ENCODE data around the gene C10orf90. TPM values are rescaled to one million over a fixed set of nuclear protein-coding genes. Genes with fewer than 3 reads are reported as not detected.
A peak's percentile ranks its signal among the peaks of the same experiment; 100 is the strongest.

Gene C10orf90
- total RNA-seq, 1 experiment from 2014 or later = 0.18 TPM

DNA sequence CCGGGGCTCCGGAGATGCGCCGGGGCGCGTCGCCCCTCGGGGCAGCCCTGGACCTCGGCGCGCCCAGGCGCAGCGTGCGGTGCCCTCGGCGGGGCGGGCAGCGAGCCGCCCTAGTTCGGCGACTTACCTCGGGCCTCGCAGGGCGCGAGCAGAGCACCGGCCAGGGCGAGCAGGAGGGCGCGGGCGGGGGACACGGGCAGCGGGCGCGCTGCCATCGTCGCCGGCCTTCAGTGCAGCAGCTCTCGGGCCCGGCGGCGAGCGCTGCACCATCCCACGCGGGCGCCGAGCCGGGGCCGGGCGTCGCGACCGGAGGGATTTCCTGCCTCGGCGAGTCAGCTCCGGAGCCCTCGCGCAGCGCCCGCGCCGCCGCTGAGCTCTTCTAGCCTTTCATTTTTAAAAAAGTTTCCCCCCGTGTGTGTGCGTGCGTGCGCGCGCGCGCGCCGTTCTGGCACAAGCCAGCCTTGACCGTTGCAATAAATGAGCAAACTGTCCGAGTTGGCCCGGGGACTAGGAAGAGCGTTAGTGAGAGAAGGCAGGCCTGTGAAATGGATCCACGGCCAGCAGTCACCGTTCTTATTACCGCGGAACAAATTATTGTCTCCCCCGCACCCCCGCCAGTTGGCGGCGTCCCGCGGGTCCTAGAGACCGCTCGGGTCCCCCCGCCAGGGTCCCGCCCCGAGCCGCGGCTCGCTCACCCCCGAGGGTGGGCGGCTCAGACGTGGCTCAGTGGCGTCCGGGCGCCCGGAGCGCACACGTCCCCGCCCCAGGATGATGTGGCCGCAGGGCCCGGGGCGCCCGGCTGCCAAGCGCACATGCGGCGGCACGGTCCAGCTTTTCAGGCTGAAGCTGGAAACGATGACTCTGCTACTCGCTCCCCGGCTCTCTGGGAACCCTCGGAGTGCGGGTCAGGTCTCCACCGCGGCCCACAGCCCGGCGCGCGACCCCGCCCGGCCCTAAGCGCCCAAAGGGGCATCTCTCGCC is 282.3 kb downstream of the C10orf90 start, which contains the start of gene ADAM12:
ADAM12 (minus strand) TSS at position 547 of the 981 bp plus-strand sequence; CDS start at position 215, 332 bp downstream.
- peak; percentile 38 for ATAC-seq
- no TSS peak for BruUV-seq (replicated peaks)
- H3K4me3 ChIP-seq (ENCODE audit: low read length) = peak within 1 kb of the TSS; percentile 73
- intact Hi-C loops (cut with micrococcal nuclease) = loop anchor here (1.0 to 10.0 kb wide), 6 partner anchors 86 to 521 kb away; no protein-coding TSS in a partner anchor
- H2AFZ ChIP-seq (ENCODE audit: low read length) = peak within 1 kb of the TSS; percentile 90
- ChIA-PET POLR2A (ENCODE audit: unreplicated experiment) (interaction anchor here (0.6 kb wide), 1 partner anchor 181 kb away, joined by 6 read pairs; no protein-coding TSS in a partner anchor), CTCF (interaction anchor here (1.0 kb wide), 1 partner anchor 116 kb away, joined by 3 read pairs; no protein-coding TSS in a partner anchor)
- H3K4me2 ChIP-seq (ENCODE audit: low read length) = peak within 1 kb of the TSS; percentile 92
- no peaks in the 10 kb centered on the region for H3K36me3 ChIP-seq (ENCODE audit: low read depth, low read length)
- no peaks in the 10 kb centered on the region for H3K9me3 ChIP-seq (ENCODE audit: low read length)
- H4K20me1 ChIP-seq (ENCODE audit: low read length) = no peaks in the 10 kb centered on the region
- peak within 1 kb of the TSS; percentile 7; the same call in 1 of the 2 replicates for H3K27ac ChIP-seq (ENCODE audit: low read length)
- no peaks in the 10 kb centered on the region for H3F3A ChIP-seq (ENCODE audit: low read length, unreplicated experiment)
- H3K4me1 ChIP-seq (ENCODE audit: insufficient read depth, low read length) = peaks cover 25% of the 10 kb centered on the region
- no peaks in the 10 kb centered on the region for H3K79me2 ChIP-seq (ENCODE audit: low read length)
- no peaks in the 10 kb centered on the region for H3K27me3 ChIP-seq (ENCODE audit: low read length)
- TF ChIP-seq EZH2 (IDR thresholded peaks at IDR 0.05; ENCODE audit: low read length, unreplicated experiment) (no peak), CTCF (conservative IDR thresholded peaks at IDR 0.05; ENCODE audit: low read depth, low read length) (no peak), EZH2phosphoT487 (IDR thresholded peaks at IDR 0.05; ENCODE audit: borderline replicate concordance, low read length) (no peak)
- H3K9me2 ChIP-seq (replicated peaks; ENCODE audit: low read length) = no peaks in the 10 kb centered on the region
- DNase-seq = peak; percentile 32
- peak within 1 kb of the TSS; percentile 65 for H3K9ac ChIP-seq (ENCODE audit: low read length)

GRCh38 chr10:126387041-126387921 is 283.2 kb downstream of the C10orf90 start:
- peaks cover 25% of the 10 kb centered on the region for H3K4me1 ChIP-seq (ENCODE audit: insufficient read depth, low read length)
- H2AFZ ChIP-seq (ENCODE audit: low read length) = peak overlapping the region; percentile 90
- peak; percentile 71 for ATAC-seq
- H3K27ac ChIP-seq (ENCODE audit: low read length) = peak overlapping the region; percentile 12; the same call in 1 of the 2 replicates
- DNase-seq = peak; percentile 73
- ChIA-PET POLR2A (ENCODE audit: unreplicated experiment) (interaction anchor here (0.6 kb wide), 1 partner anchor 182 kb away, joined by 6 read pairs; no protein-coding TSS in a partner anchor), CTCF (interaction anchor here (0.6 to 1.0 kb wide), 3 partner anchors 14 to 135 kb away, joined by 3 read pairs; no protein-coding TSS in a partner anchor)
- no peaks in the 10 kb centered on the region for H3K79me2 ChIP-seq (ENCODE audit: low read length)
- no peaks in the 10 kb centered on the region for H3K9me2 ChIP-seq (replicated peaks; ENCODE audit: low read length)
- no peaks in the 10 kb centered on the region for H3K9me3 ChIP-seq (ENCODE audit: low read length)
- no peaks in the 10 kb centered on the region for H3K27me3 ChIP-seq (ENCODE audit: low read length)
- H3F3A ChIP-seq (ENCODE audit: low read length, unreplicated experiment) = no peaks in the 10 kb centered on the region
- peak overlapping the region; percentile 73 for H3K4me3 ChIP-seq (ENCODE audit: low read length)
- H3K9ac ChIP-seq (ENCODE audit: low read length) = peak overlapping the region; percentile 65
- BruUV-seq (replicated peaks) = no TSS peak
- H3K4me2 ChIP-seq (ENCODE audit: low read length) = peak overlapping the region; percentile 92
- H3K36me3 ChIP-seq (ENCODE audit: low read depth, low read length) = no peaks in the 10 kb centered on the region
- intact Hi-C loops (cut with micrococcal nuclease) = loop anchor here (1.0 to 10.0 kb wide), 6 partner anchors 85 to 520 kb away; no protein-coding TSS in a partner anchor
- TF ChIP-seq EZH2 (IDR thresholded peaks at IDR 0.05; ENCODE audit: low read length, unreplicated experiment) (no peak), CTCF (conservative IDR thresholded peaks at IDR 0.05; ENCODE audit: low read depth, low read length) (peak; percentile 76), EZH2phosphoT487 (IDR thresholded peaks at IDR 0.05; ENCODE audit: borderline replicate concordance, low read length) (no peak)
- H4K20me1 ChIP-seq (ENCODE audit: low read length) = no peaks in the 10 kb centered on the region
